Fibroblast of skin of right quadriceps (primary cell): ENCODE measurements around the gene ZNF800.

Experiments
- DNase-seq: peaks from one replicate; pipeline ENCODE4 v3.0.0-alpha.2; 2013

ZNF800 gene

GRCh38 chr7:127346575-127347256, 45.8 kb downstream of the ZNF800 start:
- no peak for DNase-seq

GRCh38 chr7:127342596-127342995, 49.9 kb downstream of the ZNF800 start:
- DNase-seq = no peak

- no peak for DNase-seq
These were observed 54.4 kb downstream of the ZNF800 start for GRCh38 chr7:127338122-127338521.

- no peak for DNase-seq
These were observed 54.9 kb downstream of the ZNF800 start for GRCh38 chr7:127337581-127337980.

GRCh38 chr7:127336458-127336857, 56.0 kb downstream of the ZNF800 start:
- no peak for DNase-seq

- DNase-seq = no peak
These were observed 59.6 kb downstream of the ZNF800 start for GRCh38 chr7:127332880-127333279.

GRCh38 chr7:127330070-127330469, 62.4 kb downstream of the ZNF800 start:
- no peak for DNase-seq

GRCh38 chr7:127322832-127323493, 69.5 kb downstream of the ZNF800 start:
- no peak for DNase-seq

- DNase-seq = no peak
These were observed 70.2 kb downstream of the ZNF800 start for GRCh38 chr7:127322351-127322750.

- DNase-seq = no peak
These were observed 71.5 kb downstream of the ZNF800 start for GRCh38 chr7:127320974-127321373.
